Uterus (tissue), 2 donors: ENCODE data around the gene SOAT1.

Source experiments
- POLR2A ChIP-seq, 2 donors: fragments of 450-650 bp; IDR thresholded peaks; one replicate each; pipeline ENCODE4 v1.6.1; 2016; ENCODE audit warnings: antibody characterized with exemption in 2 of 2, mild to moderate bottlenecking in 1 of 2, moderate library complexity in 1 of 2
- TF ChIP-seq, protein P1 (sequence below), 4 experiments: fragments of 200-600 bp in 2 of 4; fragments of 450-650 bp in 2 of 4; sonication (generic) in 2 of 4; IDR thresholded peaks; one replicate each; pipeline ENCODE4 v1.5.1; 2016 to 2019; ENCODE audit warnings: antibody characterized with exemption in 4 of 4, mild to moderate bottlenecking in 2 of 4, moderate library complexity in 1 of 4

GRCh38 chr1:179295164-179295755, 1.7 kb downstream of the SOAT1 start:
- TF ChIP-seq, protein P1, sequence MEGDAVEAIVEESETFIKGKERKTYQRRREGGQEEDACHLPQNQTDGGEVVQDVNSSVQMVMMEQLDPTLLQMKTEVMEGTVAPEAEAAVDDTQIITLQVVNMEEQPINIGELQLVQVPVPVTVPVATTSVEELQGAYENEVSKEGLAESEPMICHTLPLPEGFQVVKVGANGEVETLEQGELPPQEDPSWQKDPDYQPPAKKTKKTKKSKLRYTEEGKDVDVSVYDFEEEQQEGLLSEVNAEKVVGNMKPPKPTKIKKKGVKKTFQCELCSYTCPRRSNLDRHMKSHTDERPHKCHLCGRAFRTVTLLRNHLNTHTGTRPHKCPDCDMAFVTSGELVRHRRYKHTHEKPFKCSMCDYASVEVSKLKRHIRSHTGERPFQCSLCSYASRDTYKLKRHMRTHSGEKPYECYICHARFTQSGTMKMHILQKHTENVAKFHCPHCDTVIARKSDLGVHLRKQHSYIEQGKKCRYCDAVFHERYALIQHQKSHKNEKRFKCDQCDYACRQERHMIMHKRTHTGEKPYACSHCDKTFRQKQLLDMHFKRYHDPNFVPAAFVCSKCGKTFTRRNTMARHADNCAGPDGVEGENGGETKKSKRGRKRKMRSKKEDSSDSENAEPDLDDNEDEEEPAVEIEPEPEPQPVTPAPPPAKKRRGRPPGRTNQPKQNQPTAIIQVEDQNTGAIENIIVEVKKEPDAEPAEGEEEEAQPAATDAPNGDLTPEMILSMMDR (IDR thresholded peaks at IDR 0.05), result no peak
- TF ChIP-seq POLR2A (IDR thresholded peaks at IDR 0.05), result no peak
